ENCODE measurements around the gene DESI1. TPM values are rescaled to one million over a fixed set of nuclear protein-coding genes. Genes with fewer than 3 reads are reported as not detected.

Gene DESI1
- total and polyA plus RNA-seq, 2 of the 13 experiments (the other 11 are each of a cell fraction or from before 2014, with no cell fraction given) = 21.6 to 29.2 TPM

- no peak for TF ChIP-seq CBX2 (IDR thresholded peaks at IDR 0.05; ENCODE audit: low read depth, low read length)
- TF ChIP-seq CBX2 (CRISPR knock-in tag; IDR thresholded peaks at IDR 0.05; ENCODE audit: low read depth) = no peak
- peak; percentile 100 for TF ChIP-seq HOXA3 (CRISPR knock-in tag; IDR thresholded peaks at IDR 0.05)
- TF ChIP-seq ZNF33A (CRISPR knock-in tag; IDR thresholded peaks at IDR 0.05; ENCODE audit: borderline replicate concordance) = no peak
- peak; percentile 62 for TF ChIP-seq ZNF451 (CRISPR knock-in tag; IDR thresholded peaks at IDR 0.05)
- no peak for TF ChIP-seq NONO (IDR thresholded peaks at IDR 0.05)
- peak; percentile 77; the same call in 1 of the 2 replicates for TF ChIP-seq NONO (CRISPR knock-in tag; conservative IDR thresholded peaks at IDR 0.05)
- TF ChIP-seq, protein P1, sequence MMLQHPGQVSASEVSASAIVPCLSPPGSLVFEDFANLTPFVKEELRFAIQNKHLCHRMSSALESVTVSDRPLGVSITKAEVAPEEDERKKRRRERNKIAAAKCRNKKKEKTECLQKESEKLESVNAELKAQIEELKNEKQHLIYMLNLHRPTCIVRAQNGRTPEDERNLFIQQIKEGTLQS (CRISPR knock-in tag; IDR thresholded peaks at IDR 0.05) = no peak
- TF ChIP-seq MTA1 (CRISPR knock-in tag; IDR thresholded peaks at IDR 0.05; ENCODE audit: borderline replicate concordance) = peak; percentile 41; the same call in 1 of the 2 replicates
- no peak for TF ChIP-seq NCOA5 (CRISPR knock-in tag; IDR thresholded peaks at IDR 0.05)
- TF ChIP-seq ESRRA (CRISPR knock-in tag; IDR thresholded peaks at IDR 0.05; ENCODE audit: low read depth) = peak; percentile 46
- TF ChIP-seq HMGXB3 (CRISPR knock-in tag; IDR thresholded peaks at IDR 0.05; ENCODE audit: borderline replicate concordance) = peak; percentile 85; the same call in 1 of the 2 replicates
- TF ChIP-seq ZNF879 (CRISPR knock-in tag; IDR thresholded peaks at IDR 0.05) = peak; percentile 61; the same call in 1 of the 2 replicates
- TF ChIP-seq KDM5A (IDR thresholded peaks at IDR 0.05; ENCODE audit: borderline replicate concordance, low read length) = peak; percentile 94
- TF ChIP-seq ZFY (CRISPR knock-in tag; IDR thresholded peaks at IDR 0.05) = peak; percentile 99
- no peak for TF ChIP-seq ZNF557 (CRISPR knock-in tag; IDR thresholded peaks at IDR 0.05)
- TF ChIP-seq, protein P2, sequence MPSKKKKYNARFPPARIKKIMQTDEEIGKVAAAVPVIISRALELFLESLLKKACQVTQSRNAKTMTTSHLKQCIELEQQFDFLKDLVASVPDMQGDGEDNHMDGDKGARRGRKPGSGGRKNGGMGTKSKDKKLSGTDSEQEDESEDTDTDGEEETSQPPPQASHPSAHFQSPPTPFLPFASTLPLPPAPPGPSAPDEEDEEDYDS (CRISPR knock-in tag; IDR thresholded peaks at IDR 0.05) = peak; percentile 91
- TF ChIP-seq, protein P3, sequence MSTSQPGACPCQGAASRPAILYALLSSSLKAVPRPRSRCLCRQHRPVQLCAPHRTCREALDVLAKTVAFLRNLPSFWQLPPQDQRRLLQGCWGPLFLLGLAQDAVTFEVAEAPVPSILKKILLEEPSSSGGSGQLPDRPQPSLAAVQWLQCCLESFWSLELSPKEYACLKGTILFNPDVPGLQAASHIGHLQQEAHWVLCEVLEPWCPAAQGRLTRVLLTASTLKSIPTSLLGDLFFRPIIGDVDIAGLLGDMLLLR (CRISPR knock-in tag; IDR thresholded peaks at IDR 0.05) = no peak; the same call in 1 of the 2 replicates
- peak; percentile 74 for TF ChIP-seq ZNF883 (CRISPR knock-in tag; IDR thresholded peaks at IDR 0.05; ENCODE audit: not compliant biosample characterization)
- TF ChIP-seq KAT7 (CRISPR knock-in tag; IDR thresholded peaks at IDR 0.05; ENCODE audit: borderline replicate concordance) = 0 out of 2 replicates have a peak, but pooled peaks have one; percentile 31
- TF ChIP-seq TEF (CRISPR knock-in tag; IDR thresholded peaks at IDR 0.05) = no peak
- TF ChIP-seq GRHL1 (CRISPR knock-in tag; conservative IDR thresholded peaks at IDR 0.05) = no peak
Measured at GRCh38 chr22:41621099-41621910, 462 bp upstream of the DESI1 start, which contains the start of gene XRCC6 (continued).

All from HepG2 (cell line).